SU-DHL-6 (cell line): ENCODE data around the gene BEND3.

Experiments
- H2AFZ ChIP-seq: fragments of 200-600 bp; sonication (generic); 2 replicates; pipeline ENCODE4 v1.6.1; 2014; ENCODE audit warnings: low read depth, mild to moderate bottlenecking, moderate library complexity, mixed read lengths, antibody characterized with exemption, low read length; ENCODE audit not compliant: severe bottlenecking
- H3F3A ChIP-seq: fragments of 200-600 bp; shearing (Covaris generic); 2 replicates; pipeline ENCODE4 v1.6.0; 2016; ENCODE audit warnings: antibody characterized with exemption, mild to moderate bottlenecking; ENCODE audit not compliant: insufficient read depth
- H3K27ac ChIP-seq: fragments of 200-600 bp; sonication (generic); 2 replicates; pipeline ENCODE4 v1.5.1; 2016; ENCODE audit warnings: low read depth, mild to moderate bottlenecking, low read length, moderate library complexity, mixed read lengths
- H3K27me3 ChIP-seq: fragments of 200-600 bp; sonication (generic), shearing (Covaris generic); 2 replicates; pipeline ENCODE4 v1.6.0; 2014; ENCODE audit warnings: mild to moderate bottlenecking, low read length
- H3K36me3 ChIP-seq: fragments of 200-600 bp; sonication (generic); 2 replicates; pipeline ENCODE4 v1.6.1; 2014; ENCODE audit warnings: mild to moderate bottlenecking, low read length, mixed read lengths
- H3K4me2 ChIP-seq: fragments of 300-600, 200-600 bp; shearing (Covaris generic), sonication (generic); 2 replicates; pipeline ENCODE4 v1.6.0; 2014; ENCODE audit warnings: low read length, low read depth, mild to moderate bottlenecking; ENCODE audit not compliant: poor library complexity, severe bottlenecking
- H3K4me3 ChIP-seq: fragments of 200-600 bp; sonication (generic); 2 replicates; pipeline ENCODE4 v1.5.1; 2014; ENCODE audit warnings: antibody characterized with exemption, low read length, mild to moderate bottlenecking, mixed read lengths; ENCODE audit not compliant: insufficient read depth, poor library complexity, severe bottlenecking
- H3K79me2 ChIP-seq: fragments of 200-600 bp; sonication (generic); 2 replicates; pipeline ENCODE4 v1.6.1; 2014; ENCODE audit warnings: mild to moderate bottlenecking, low read length, moderate library complexity; ENCODE audit not compliant: insufficient read depth
- H3K9ac ChIP-seq: fragments of 200-600 bp; sonication (generic); 2 replicates; pipeline ENCODE4 v1.7.0; 2014; ENCODE audit warnings: mild to moderate bottlenecking, low read length
- H3K9me2 ChIP-seq: fragments of 200-600 bp; sonication (generic); replicated peaks from 2 replicates; pipeline ENCODE4 v1.6.1; 2014; ENCODE audit warnings: low read length; ENCODE audit not compliant: insufficient read depth
- H3K9me3 ChIP-seq: fragments of 200-600 bp; sonication (generic); 2 replicates; pipeline ENCODE4 v1.6.1; 2014; ENCODE audit warnings: low read length, mixed read lengths; ENCODE audit not compliant: insufficient read depth
- H4K20me1 ChIP-seq: fragments of 200-600 bp; sonication (generic); 2 replicates; pipeline ENCODE4 v1.6.1; 2014; ENCODE audit warnings: low read depth, mild to moderate bottlenecking, antibody characterized with exemption, low read length, moderate library complexity, mixed read lengths
- CTCF ChIP-seq: fragments of 200-600 bp; sonication (generic); IDR thresholded peaks from one replicate; pipeline ENCODE4 v1.5.1; 2017; ENCODE audit warnings: antibody characterized with exemption, mild to moderate bottlenecking, low read length, moderate library complexity; ENCODE audit not compliant: insufficient read depth, poor library complexity, severe bottlenecking
- EZH2phosphoT487 ChIP-seq: fragments of 200-600 bp; sonication (generic), shearing (Covaris generic); conservative IDR thresholded peaks from 2 replicates; pipeline ENCODE4 v1.6.1; 2018; ENCODE audit warnings: mild to moderate bottlenecking, antibody characterized with exemption, low read length, moderate library complexity, mixed read lengths

Gene BEND3

DNA sequence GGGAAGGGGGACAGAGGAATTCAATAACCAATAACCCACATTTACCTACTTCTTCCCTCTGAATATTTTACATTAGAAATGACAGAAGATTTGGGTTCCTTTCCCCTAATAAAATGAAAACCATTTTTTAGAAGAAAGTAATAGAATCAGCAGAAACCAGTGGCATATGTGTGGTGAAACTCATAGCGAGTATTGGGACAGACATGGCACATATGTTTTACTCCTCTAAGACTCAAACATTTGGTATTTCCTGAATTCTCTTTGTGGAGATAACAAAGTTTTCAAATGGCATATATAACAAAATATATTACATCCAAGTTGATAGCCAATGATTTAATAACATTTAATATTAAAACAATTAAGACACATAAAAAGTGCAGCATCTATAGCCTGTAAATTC is 12.9 kb upstream of the BEND3 start:
- Histone ChIP-seq H3K9me3 (no peaks in the 10 kb centered on the region), H3K4me3 (no peak overlapping the region), H3K36me3 (no peaks in the 10 kb centered on the region), H4K20me1 (no peaks in the 10 kb centered on the region), H3F3A (no peaks in the 10 kb centered on the region), H3K27me3 (no peaks in the 10 kb centered on the region), H3K9ac (no peak overlapping the region), H3K27ac (no peak overlapping the region), H3K79me2 (no peaks in the 10 kb centered on the region), H3K9me2 (no peaks in the 10 kb centered on the region), H3K4me2 (no peak overlapping the region), H2AFZ (no peak overlapping the region)
- TF ChIP-seq EZH2phosphoT487 (no peak), CTCF (no peak)

- H2AFZ ChIP-seq: no peak overlapping the region
- H3K9me3 ChIP-seq: no peaks in the 10 kb centered on the region
- H3K27ac ChIP-seq: no peak overlapping the region
- no peaks in the 10 kb centered on the region for H4K20me1 ChIP-seq
- H3K9me2 ChIP-seq: no peaks in the 10 kb centered on the region
- H3F3A ChIP-seq: no peaks in the 10 kb centered on the region
- TF ChIP-seq CTCF: no peak
- TF ChIP-seq EZH2phosphoT487: no peak
- no peaks in the 10 kb centered on the region for H3K36me3 ChIP-seq
- no peak overlapping the region for H3K9ac ChIP-seq
- H3K27me3 ChIP-seq: no peaks in the 10 kb centered on the region
- no peak overlapping the region for H3K4me3 ChIP-seq
- H3K4me2 ChIP-seq: no peak overlapping the region
- H3K79me2 ChIP-seq: no peaks in the 10 kb centered on the region
These were observed 10.5 kb upstream of the BEND3 start for GRCh38 chr6:107125771-107126170.

GRCh38 chr6:107124934-107125348 is 9.6 kb upstream of the BEND3 start:
- no peak overlapping the region for H3K9ac ChIP-seq
- H3K36me3 ChIP-seq: no peaks in the 10 kb centered on the region
- no peaks in the 10 kb centered on the region for H3K9me3 ChIP-seq
- no peak overlapping the region for H3K27ac ChIP-seq
- H2AFZ ChIP-seq: no peak overlapping the region
- H3K79me2 ChIP-seq: no peaks in the 10 kb centered on the region
- TF ChIP-seq EZH2phosphoT487: no peak
- TF ChIP-seq CTCF: no peak
- no peaks in the 10 kb centered on the region for H4K20me1 ChIP-seq
- H3K27me3 ChIP-seq: no peaks in the 10 kb centered on the region
- no peak overlapping the region for H3K4me2 ChIP-seq
- no peaks in the 10 kb centered on the region for H3F3A ChIP-seq
- H3K4me3 ChIP-seq: no peak overlapping the region
- no peaks in the 10 kb centered on the region for H3K9me2 ChIP-seq
